ENCODE measurements around the gene DAPK1. TPM values are rescaled to one million over a fixed set of nuclear protein-coding genes. Genes with fewer than 3 reads are reported as not detected.

DAPK1 gene
- polyA plus RNA-seq, 1 donor from 2014 or later = 45.0 TPM

DNA sequence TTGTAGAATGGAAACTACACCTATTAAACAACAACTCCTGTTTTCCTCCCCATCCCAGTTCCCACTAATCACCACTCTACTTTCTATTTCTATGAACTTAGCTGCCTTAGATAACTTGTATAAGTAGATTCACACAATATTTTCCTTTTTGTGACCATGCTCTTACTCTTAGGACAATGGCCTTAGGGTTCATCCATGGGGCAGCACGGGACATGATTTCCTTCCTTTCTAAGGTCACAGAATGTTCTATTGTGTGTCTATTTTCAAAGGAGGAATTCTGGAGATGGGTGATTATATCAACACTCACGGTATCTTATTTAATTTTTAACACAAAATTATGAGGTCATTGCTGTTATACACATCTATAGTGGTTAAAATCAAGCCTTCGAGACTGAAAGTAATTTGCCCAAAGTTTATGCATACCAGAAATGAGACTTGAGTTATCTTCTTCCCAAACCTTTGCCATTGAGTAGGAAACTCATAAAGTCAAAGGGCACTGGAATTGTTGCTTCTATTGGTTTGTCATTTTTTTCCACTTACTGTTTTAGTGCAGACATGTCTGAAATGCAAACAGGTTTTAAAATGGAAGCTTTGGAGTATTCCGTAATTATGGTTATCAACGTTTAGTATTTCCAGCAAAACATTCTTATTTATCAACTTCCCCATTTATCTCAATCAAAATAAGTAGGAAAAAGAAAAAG lies 251.8 kb downstream of the DAPK1 start:
- H3K4me2 ChIP-seq (ENCODE audit: low read length) = no peak overlapping the region
- H3K9me2 ChIP-seq (ENCODE audit: insufficient read depth, low read length) = no peaks in the 10 kb centered on the region
- H3F3A ChIP-seq (ENCODE audit: insufficient read depth, low read length, poor library complexity, severe bottlenecking) = no peaks in the 10 kb centered on the region
- no peaks in the 10 kb centered on the region for H3K9me3 ChIP-seq (ENCODE audit: low read length)
- H3K9ac ChIP-seq (ENCODE audit: low read length) = no peak overlapping the region
- H3K4me3 ChIP-seq (ENCODE audit: low read length) = no peak overlapping the region
- H3K27me3 ChIP-seq (ENCODE audit: insufficient read depth, low read depth, low read length) = no peaks in the 10 kb centered on the region
- no peaks in the 10 kb centered on the region for H3K36me3 ChIP-seq (ENCODE audit: insufficient read depth, low read length)
- no peaks in the 10 kb centered on the region for H3K79me2 ChIP-seq (replicated peaks; ENCODE audit: insufficient read depth, low read length)
- no peaks in the 10 kb centered on the region for H4K20me1 ChIP-seq (ENCODE audit: insufficient read depth)
- H3K27ac ChIP-seq (ENCODE audit: low read length) = no peak overlapping the region
- H2AFZ ChIP-seq (ENCODE audit: low read depth, low read length) = no peak overlapping the region
- TF ChIP-seq RAD21 (conservative IDR thresholded peaks at IDR 0.05) = no peak
- TF ChIP-seq, protein P1, sequence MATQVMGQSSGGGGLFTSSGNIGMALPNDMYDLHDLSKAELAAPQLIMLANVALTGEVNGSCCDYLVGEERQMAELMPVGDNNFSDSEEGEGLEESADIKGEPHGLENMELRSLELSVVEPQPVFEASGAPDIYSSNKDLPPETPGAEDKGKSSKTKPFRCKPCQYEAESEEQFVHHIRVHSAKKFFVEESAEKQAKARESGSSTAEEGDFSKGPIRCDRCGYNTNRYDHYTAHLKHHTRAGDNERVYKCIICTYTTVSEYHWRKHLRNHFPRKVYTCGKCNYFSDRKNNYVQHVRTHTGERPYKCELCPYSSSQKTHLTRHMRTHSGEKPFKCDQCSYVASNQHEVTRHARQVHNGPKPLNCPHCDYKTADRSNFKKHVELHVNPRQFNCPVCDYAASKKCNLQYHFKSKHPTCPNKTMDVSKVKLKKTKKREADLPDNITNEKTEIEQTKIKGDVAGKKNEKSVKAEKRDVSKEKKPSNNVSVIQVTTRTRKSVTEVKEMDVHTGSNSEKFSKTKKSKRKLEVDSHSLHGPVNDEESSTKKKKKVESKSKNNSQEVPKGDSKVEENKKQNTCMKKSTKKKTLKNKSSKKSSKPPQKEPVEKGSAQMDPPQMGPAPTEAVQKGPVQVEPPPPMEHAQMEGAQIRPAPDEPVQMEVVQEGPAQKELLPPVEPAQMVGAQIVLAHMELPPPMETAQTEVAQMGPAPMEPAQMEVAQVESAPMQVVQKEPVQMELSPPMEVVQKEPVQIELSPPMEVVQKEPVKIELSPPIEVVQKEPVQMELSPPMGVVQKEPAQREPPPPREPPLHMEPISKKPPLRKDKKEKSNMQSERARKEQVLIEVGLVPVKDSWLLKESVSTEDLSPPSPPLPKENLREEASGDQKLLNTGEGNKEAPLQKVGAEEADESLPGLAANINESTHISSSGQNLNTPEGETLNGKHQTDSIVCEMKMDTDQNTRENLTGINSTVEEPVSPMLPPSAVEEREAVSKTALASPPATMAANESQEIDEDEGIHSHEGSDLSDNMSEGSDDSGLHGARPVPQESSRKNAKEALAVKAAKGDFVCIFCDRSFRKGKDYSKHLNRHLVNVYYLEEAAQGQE (IDR thresholded peaks at IDR 0.05; ENCODE audit: borderline replicate concordance) = no peak
- no peak for TF ChIP-seq EZH2 (IDR thresholded peaks at IDR 0.05; ENCODE audit: borderline replicate concordance, insufficient read depth, low read length, poor library complexity, severe bottlenecking)
- TF ChIP-seq EP300 (conservative IDR thresholded peaks at IDR 0.05; ENCODE audit: poor library complexity, severe bottlenecking) = no peak
- TF ChIP-seq, protein P2, sequence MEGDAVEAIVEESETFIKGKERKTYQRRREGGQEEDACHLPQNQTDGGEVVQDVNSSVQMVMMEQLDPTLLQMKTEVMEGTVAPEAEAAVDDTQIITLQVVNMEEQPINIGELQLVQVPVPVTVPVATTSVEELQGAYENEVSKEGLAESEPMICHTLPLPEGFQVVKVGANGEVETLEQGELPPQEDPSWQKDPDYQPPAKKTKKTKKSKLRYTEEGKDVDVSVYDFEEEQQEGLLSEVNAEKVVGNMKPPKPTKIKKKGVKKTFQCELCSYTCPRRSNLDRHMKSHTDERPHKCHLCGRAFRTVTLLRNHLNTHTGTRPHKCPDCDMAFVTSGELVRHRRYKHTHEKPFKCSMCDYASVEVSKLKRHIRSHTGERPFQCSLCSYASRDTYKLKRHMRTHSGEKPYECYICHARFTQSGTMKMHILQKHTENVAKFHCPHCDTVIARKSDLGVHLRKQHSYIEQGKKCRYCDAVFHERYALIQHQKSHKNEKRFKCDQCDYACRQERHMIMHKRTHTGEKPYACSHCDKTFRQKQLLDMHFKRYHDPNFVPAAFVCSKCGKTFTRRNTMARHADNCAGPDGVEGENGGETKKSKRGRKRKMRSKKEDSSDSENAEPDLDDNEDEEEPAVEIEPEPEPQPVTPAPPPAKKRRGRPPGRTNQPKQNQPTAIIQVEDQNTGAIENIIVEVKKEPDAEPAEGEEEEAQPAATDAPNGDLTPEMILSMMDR (IDR thresholded peaks at IDR 0.05; ENCODE audit: poor library complexity, severe bottlenecking) = no peak
- no peak for TF ChIP-seq MXI1 (conservative IDR thresholded peaks at IDR 0.05; ENCODE audit: poor library complexity, severe bottlenecking)
- TF ChIP-seq POLR2AphosphoS5 (IDR thresholded peaks at IDR 0.05) = no peak
- TF ChIP-seq SMC3 (conservative IDR thresholded peaks at IDR 0.05; ENCODE audit: poor library complexity) = no peak
- TF ChIP-seq TAF1 (IDR thresholded peaks at IDR 0.05; ENCODE audit: low read depth) = no peak

DNA sequence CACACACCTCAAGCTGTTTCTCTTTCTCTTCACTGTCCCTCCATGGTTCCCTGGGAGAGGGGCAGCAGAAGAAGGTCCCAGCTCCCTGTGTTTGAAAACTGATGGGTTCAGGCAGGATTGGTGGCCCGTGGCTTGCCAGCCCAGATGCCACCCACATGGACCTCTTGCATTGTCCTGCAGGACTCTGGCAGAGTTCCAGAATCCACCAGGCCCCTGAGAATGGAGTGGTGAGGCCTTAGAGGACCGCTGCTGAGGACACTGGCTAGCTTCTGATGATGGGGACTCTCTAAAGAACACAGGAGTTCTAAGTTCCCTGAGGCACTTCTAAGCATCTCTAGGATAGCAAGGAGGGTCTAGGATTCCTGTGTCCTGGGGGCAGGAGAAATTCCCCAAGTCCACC lies 253.1 kb downstream of the DAPK1 start:
- Histone ChIP-seq H3K4me3 (ENCODE audit: low read length) (no peak overlapping the region), H3K27me3 (ENCODE audit: insufficient read depth, low read depth, low read length) (no peaks in the 10 kb centered on the region), H3K9me2 (ENCODE audit: insufficient read depth, low read length) (no peaks in the 10 kb centered on the region), H3K79me2 (replicated peaks; ENCODE audit: insufficient read depth, low read length) (no peaks in the 10 kb centered on the region), H2AFZ (ENCODE audit: low read depth, low read length) (no peak overlapping the region), H3K4me2 (ENCODE audit: low read length) (no peak overlapping the region), H4K20me1 (ENCODE audit: insufficient read depth) (no peaks in the 10 kb centered on the region), H3K9me3 (ENCODE audit: low read length) (no peaks in the 10 kb centered on the region), H3K27ac (ENCODE audit: low read length) (no peak overlapping the region), H3K36me3 (ENCODE audit: insufficient read depth, low read length) (no peaks in the 10 kb centered on the region), H3F3A (ENCODE audit: insufficient read depth, low read length, poor library complexity, severe bottlenecking) (no peaks in the 10 kb centered on the region), H3K9ac (ENCODE audit: low read length) (no peak overlapping the region)
- TF ChIP-seq, protein P2 (IDR thresholded peaks at IDR 0.05; ENCODE audit: poor library complexity, severe bottlenecking) = no peak
- TF ChIP-seq EZH2 (IDR thresholded peaks at IDR 0.05; ENCODE audit: borderline replicate concordance, insufficient read depth, low read length, poor library complexity, severe bottlenecking) (no peak), SMC3 (conservative IDR thresholded peaks at IDR 0.05; ENCODE audit: poor library complexity) (no peak), TAF1 (IDR thresholded peaks at IDR 0.05; ENCODE audit: low read depth) (no peak), MXI1 (conservative IDR thresholded peaks at IDR 0.05; ENCODE audit: poor library complexity, severe bottlenecking) (no peak), RAD21 (conservative IDR thresholded peaks at IDR 0.05) (no peak), EP300 (conservative IDR thresholded peaks at IDR 0.05; ENCODE audit: poor library complexity, severe bottlenecking) (no peak), POLR2AphosphoS5 (IDR thresholded peaks at IDR 0.05) (no peak)
- TF ChIP-seq, protein P1 (IDR thresholded peaks at IDR 0.05; ENCODE audit: borderline replicate concordance) = no peak
